Bronchus fibroblast of lung (primary cell): ENCODE results near the gene SLC30A4. TPM values are rescaled to one million over a fixed set of nuclear protein-coding genes. Genes with fewer than 3 reads are reported as not detected.

Source experiments
- total RNA-seq: library from RNA; depleted of rRNA; stranded (reverse); fragments of >200 nt; gene quantifications from 2 replicates; pipeline ENCODE4 v1.2.3, GENCODE V29; 2015

The SLC30A4 gene
- total RNA-seq, result 3.6 and 3.7 TPM in 2 replicates

GRCh38 chr15:45522328-45523165 is at the start of gene SLC30A4:
TSS of gene SLC30A4 (minus strand) at chr15:45522755. CDS start at chr15:45522354, 401 bp downstream.

Other genes starting within 250 kb of the SLC30A4 start
- gene GATM, start 144.2 kb downstream of the SLC30A4 start, total RNA-seq, result 0.15 TPM in 1 of 2 replicates, not detected in the other
- 30.3 and 40.7 TPM in 2 replicates for gene BLOC1S6, start 64.6 kb upstream of the SLC30A4 start, total RNA-seq
- 31.3 and 36.3 TPM in 2 replicates for gene SQOR, start 112.3 kb upstream of the SLC30A4 start, total RNA-seq